A549 (cell line): ENCODE measurements around the gene LECT2.

Experiments used
- CHD2 ChIP-seq: fragments of 150-350 bp; IDR thresholded peaks from 2 replicates; pipeline ENCODE4 v1.6.1; 2014; ENCODE audit warnings: low read length; ENCODE audit not compliant: partially characterized antibody
- ELK1 ChIP-seq: fragments of 150-350 bp; IDR thresholded peaks from 2 replicates; pipeline ENCODE4 v1.6.1; 2014; ENCODE audit warnings: low read depth, mild to moderate bottlenecking, low read length
- TF ChIP-seq, protein P1 (sequence below): fragments of >200 bp; sonication (Bioruptor Twin); formaldehyde crosslinking; IDR thresholded peaks from 3 replicates; pipeline ENCODE4 v1.5.1; 2016

DNA sequence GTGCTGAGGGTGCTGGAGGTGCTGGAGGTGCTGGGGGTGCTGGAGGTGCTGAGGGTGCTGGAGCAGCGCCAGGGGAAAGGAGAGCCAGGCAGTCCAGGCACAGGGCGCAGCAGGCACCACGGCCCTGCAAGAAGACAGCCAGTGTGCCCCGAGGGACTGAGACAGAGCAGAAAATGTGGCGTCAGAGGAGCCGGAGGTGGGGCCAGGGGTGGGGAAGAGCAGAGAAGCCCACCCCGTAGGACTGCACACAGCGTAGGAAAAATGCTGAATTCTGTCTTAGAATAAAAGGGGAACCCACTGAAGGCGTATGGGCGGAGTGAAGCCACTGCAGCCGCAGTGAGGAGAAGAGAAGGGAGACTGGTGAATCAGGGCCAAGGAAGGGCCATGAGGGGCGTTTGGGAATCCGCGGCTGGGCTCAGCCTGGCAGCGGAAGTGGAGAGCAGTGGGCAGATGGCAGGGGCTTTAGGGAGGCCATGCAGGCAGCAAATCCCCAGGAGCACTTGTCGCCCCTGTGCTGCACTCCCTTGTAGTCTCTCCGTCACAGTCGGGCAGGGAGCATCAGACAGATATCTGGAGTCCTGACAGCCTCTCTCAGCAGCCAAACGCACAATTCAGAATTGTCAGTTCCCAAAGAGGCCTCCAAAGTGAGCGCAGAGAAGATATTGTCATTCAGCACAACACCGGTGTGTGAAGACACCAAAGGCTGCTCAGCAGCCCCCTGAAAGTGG is 35.9 kb upstream of the LECT2 start:
- TF ChIP-seq, protein P1, sequence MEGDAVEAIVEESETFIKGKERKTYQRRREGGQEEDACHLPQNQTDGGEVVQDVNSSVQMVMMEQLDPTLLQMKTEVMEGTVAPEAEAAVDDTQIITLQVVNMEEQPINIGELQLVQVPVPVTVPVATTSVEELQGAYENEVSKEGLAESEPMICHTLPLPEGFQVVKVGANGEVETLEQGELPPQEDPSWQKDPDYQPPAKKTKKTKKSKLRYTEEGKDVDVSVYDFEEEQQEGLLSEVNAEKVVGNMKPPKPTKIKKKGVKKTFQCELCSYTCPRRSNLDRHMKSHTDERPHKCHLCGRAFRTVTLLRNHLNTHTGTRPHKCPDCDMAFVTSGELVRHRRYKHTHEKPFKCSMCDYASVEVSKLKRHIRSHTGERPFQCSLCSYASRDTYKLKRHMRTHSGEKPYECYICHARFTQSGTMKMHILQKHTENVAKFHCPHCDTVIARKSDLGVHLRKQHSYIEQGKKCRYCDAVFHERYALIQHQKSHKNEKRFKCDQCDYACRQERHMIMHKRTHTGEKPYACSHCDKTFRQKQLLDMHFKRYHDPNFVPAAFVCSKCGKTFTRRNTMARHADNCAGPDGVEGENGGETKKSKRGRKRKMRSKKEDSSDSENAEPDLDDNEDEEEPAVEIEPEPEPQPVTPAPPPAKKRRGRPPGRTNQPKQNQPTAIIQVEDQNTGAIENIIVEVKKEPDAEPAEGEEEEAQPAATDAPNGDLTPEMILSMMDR, result no peak
- TF ChIP-seq ELK1 (no peak), CHD2 (no peak)
